Renal pelvis (tissue), 12 donors: ENCODE data around the gene HOXA6. TPM values are rescaled to one million over a fixed set of nuclear protein-coding genes. Genes with fewer than 3 reads are reported as not detected.

Experiments
- DNase-seq: peaks from one replicate; pipeline ENCODE4 v3.0.0-alpha.2; 2013
- long read RNA-seq, 16 experiments: transcript quantifications; one replicate each; lab custom pipeline, GENCODE V29; 2026
- polyA plus RNA-seq, 3 donors: library from polyadenylated mRNA; unstranded; fragments of 120-200 nt; gene quantifications; one replicate each; pipeline ENCODE4 v1.2.1, GENCODE V29; 2013; ENCODE audit not compliant: insufficient read length in 3 of 3

Gene HOXA6
- polyA plus RNA-seq, result 10 to 100 TPM; 33.3 to 45.1 (median 34.8) TPM
- long read RNA-seq, donor 1, partial matches to known transcripts, result 0 of 3 reads
- long read RNA-seq, donor 1, other reads (novel, unspliced or antisense), result 0 of 3 reads
- long read RNA-seq, donor 2, transcript HOXA6-201 (2 exons, 989 nt), result major isoform, 5 of 7 reads
- long read RNA-seq, donor 2, partial matches to known transcripts, result 0 of 7 reads
- long read RNA-seq, donor 2, other reads (novel, unspliced or antisense), result 0 of 7 reads
- long read RNA-seq, donor 3, partial matches to known transcripts, result 0 of 2 reads
- long read RNA-seq, donor 3, other reads (novel, unspliced or antisense), result 0 of 2 reads
- long read RNA-seq, donor 4, partial matches to known transcripts, result 0 of 3 reads
- long read RNA-seq, donor 4, other reads (novel, unspliced or antisense), result 0 of 3 reads
- long read RNA-seq, donor 5, result 0 reads
- long read RNA-seq, donor 6, partial matches to known transcripts, result 0 of 4 reads
- long read RNA-seq, donor 6, other reads (novel, unspliced or antisense), result 0 of 4 reads
- long read RNA-seq, donor 7, transcript HOXA6-201 (2 exons, 989 nt), result major isoform, 9 of 26 reads
- long read RNA-seq, donor 7, partial matches to known transcripts, result 9 of 26 reads
- long read RNA-seq, donor 7, other reads (novel, unspliced or antisense), result 7 of 26 reads
- long read RNA-seq, donor 8, partial matches to known transcripts, result 0 of 4 reads
- long read RNA-seq, donor 8, other reads (novel, unspliced or antisense), result 0 of 4 reads
- long read RNA-seq, donor 9, transcript HOXA6-201 (2 exons, 989 nt), result major isoform, 8 of 9 reads
- long read RNA-seq, donor 9, partial matches to known transcripts, result 0 of 9 reads
- long read RNA-seq, donor 9, other reads (novel, unspliced or antisense), result 0 of 9 reads
- long read RNA-seq, donor 10, partial matches to known transcripts, result 0 of 4 reads
- long read RNA-seq, donor 10, other reads (novel, unspliced or antisense), result 0 of 4 reads
- long read RNA-seq, donor 11, transcript HOXA6-201 (2 exons, 989 nt), result major isoform, 7 of 7 reads
- long read RNA-seq, donor 11, partial matches to known transcripts, result 0 of 7 reads
- long read RNA-seq, donor 11, other reads (novel, unspliced or antisense), result 0 of 7 reads
- long read RNA-seq, donor 12, transcript HOXA6-201 (2 exons, 989 nt), result major isoform, 8 of 10 reads
- long read RNA-seq, donor 12, partial matches to known transcripts, result 0 of 10 reads
- long read RNA-seq, donor 12, other reads (novel, unspliced or antisense), result 0 of 10 reads
- long read RNA-seq, donor 13, transcript HOXA6-201 (2 exons, 989 nt), result major isoform, 8 of 8 reads
- long read RNA-seq, donor 13, partial matches to known transcripts, result 0 of 8 reads
- long read RNA-seq, donor 13, other reads (novel, unspliced or antisense), result 0 of 8 reads
- long read RNA-seq, donor 14, transcript HOXA6-201 (2 exons, 989 nt), result major isoform, 11 of 22 reads
- long read RNA-seq, donor 14, partial matches to known transcripts, result 10 of 22 reads
- long read RNA-seq, donor 14, other reads (novel, unspliced or antisense), result 0 of 22 reads
- long read RNA-seq, donor 15, partial matches to known transcripts, result 0 of 2 reads
- long read RNA-seq, donor 15, other reads (novel, unspliced or antisense), result 0 of 2 reads
- long read RNA-seq, donor 16, partial matches to known transcripts, result 14 of 17 reads
- long read RNA-seq, donor 16, other reads (novel, unspliced or antisense), result 0 of 17 reads

DNA sequence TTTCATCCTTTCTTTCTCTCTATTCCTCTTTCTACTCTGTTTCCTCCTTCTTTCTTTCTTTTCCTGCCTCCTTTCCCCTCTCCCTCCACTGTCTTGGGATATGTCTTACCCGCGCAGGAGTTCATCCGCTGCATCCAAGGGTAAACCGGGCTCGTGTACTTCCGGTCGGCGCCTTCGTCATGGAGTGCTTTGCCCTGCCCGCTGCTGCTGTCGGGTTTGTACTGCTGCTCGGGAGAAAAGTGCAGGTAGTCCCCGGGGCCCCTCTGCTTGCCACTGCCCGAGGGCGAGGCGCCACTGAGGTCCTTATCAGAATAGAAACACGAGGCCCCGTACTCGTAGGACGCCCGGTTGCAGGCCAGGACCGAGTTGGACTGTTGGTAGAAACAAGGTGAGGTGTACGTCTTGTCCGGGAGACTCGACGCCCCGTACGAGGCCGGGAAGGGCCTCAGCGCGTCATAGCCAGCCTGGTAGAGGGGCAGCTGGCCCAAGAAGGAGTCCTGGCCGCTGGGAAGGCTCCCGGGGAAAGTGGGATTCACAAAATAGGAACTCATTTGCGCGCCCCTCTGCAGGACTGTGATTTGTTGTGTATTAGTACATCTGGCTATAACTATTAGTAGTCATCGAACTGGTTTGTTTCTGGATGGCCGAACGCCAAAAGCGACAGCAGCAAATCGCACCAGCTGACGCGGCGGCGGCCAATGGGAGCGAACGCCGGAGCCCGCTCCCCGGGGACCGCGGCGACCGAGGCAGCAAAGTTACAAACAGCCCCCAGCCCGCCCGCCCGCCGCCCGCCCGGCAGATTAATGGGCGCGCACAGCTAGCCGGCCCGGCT, at the start of gene HOXA6:
Gene HOXA6, minus strand, starts transcription at position 576 of the 832 bp plus-strand sequence. Its CDS starts 25 bp downstream, at position 551.
- no peak for DNase-seq

DNA sequence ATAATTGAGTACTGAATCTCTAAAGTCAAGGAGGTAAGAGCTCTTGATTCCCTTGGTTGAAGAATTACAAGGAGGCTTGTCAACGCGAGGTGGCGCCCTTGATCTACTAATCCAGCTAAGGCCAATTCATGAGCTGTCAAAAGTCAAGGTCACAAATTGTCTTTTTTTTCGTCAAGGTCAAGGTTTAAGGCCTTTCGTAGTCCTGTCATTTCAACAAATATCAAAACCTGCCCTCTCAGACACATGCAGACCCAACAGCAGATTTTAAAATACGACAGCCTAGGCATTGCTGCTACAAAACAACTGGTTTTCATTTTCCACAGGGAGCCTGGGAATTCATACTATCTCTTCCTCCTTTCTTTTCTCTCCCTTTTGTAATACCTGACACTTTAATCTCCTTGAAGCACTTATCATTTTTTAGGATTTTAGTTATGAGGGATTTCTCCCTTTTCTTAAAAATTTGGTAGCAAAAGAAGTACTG, 48.8 kb upstream of the HOXA6 start:
- peak; percentile 82 for DNase-seq

DNA sequence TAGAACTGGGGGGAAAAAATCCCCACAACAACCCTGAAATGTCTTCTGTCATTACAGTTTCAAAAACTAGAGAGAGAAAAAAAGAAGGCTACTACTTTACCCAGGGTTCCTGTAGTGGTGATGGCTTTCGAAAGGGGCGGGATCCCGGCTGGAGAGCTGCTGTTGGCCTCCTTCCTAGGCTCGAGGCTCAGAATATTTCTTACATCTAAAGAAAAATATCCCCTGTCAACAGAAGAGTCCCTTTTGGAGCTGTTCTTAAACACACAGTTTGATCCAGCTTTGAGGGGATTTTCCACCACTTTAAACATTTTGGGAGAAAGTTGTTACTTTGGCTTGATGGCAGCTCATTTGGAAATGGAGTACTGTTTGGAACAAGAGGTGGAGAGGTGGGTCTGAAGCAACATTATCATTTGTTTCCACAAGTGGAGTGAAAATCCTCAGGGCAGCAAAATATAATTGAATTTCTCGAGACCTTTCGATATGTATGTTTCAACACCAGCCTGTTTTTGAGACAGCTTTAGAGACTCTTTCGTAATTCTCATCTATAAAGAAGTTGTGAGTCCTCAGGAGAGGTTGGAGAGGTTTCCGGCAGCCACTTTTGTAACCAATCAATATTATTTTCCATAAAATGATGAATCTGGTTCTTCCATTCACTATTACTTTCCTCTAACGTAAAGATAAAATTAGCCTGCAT, 47.3 kb upstream of the HOXA6 start:
- DNase-seq, result no peak

DNA sequence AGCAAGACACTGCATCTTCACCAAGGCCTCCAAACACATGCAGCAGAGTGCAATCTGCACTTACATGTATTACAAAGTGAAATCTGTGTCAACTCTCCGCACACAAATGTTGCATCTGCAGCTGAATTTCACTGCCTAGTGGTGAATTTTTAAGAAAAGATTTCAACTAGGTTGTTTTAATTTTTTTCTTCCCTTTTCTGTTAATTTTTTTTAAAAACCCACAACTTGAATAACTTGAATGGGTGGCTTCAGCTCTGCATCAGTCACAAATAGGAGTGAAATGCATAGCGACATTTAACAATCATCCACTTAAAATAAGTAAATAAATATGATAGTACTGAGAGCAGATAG, 46.4 kb upstream of the HOXA6 start:
- DNase-seq, result no peak

DNA sequence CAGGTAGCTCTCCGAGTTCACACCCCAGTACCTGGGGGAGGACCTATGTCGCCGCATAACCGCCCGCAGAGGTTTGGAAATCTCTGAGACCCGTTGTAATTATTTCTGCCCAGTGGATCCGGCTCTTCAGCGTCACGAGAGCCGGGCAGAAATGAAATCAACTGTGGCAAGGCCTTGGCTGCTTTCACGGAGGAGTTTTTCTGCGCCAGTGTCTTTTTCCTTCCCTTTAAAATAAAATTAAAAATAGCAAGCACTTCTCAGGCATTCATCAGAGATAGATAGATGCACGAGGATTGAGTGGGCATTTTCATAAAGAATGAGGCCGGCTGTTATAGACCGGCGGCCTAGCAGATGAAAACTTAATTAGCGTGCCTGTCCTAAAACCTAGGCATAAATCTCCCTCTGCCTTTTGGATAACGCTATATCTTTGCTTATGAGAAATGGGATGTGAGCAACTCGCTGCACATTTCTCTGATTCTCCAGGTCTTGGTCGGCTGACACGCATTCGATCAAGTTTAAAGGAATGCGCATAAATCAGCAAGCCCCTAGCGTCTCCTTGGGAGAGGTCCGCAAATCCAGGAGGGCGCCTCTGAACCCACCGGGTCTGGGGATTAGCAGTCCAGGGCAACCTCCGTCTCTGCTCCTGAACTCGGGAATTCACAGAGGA, 45.9 kb upstream of the HOXA6 start:
- no peak for DNase-seq

DNA sequence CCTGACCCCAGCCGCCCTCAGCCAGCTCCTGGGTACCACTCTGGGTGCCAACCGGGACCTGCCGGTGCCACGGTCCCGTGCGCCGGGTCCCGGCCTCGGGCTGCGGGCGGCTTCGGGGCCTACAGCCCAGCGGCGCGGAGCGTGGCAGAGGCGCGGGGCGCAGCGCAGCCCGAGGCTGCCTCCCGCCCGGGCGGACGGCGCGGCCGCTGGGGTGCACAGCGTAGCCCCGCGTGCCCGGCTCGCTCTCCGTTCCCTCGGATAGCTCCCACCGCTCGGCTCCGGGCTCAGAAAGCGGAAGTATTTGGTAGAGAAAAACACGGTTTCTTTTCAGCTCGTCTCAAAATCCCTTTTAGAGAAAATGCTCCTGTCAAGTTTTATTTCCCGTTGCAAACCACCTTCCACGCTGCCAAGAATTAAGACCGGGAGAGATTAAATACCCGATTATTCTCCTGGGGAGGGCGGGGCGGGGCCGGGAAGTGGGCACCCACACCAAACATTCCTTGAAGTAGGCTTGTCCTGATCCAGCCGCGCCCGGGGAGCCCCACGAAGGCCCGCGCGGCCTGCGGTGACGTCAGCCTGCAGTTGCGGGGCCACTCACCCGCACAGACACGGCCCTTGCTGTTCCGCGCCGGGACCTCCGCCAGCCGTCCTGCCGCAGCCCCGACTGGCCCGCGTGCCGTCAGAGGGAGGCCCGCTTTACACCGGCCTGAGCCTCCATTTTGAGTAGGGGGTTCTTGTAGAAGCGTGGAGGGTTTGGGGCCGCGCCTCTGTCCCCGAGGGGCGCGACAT, 45.2 kb upstream of the HOXA6 start:
- no peak for DNase-seq

DNA sequence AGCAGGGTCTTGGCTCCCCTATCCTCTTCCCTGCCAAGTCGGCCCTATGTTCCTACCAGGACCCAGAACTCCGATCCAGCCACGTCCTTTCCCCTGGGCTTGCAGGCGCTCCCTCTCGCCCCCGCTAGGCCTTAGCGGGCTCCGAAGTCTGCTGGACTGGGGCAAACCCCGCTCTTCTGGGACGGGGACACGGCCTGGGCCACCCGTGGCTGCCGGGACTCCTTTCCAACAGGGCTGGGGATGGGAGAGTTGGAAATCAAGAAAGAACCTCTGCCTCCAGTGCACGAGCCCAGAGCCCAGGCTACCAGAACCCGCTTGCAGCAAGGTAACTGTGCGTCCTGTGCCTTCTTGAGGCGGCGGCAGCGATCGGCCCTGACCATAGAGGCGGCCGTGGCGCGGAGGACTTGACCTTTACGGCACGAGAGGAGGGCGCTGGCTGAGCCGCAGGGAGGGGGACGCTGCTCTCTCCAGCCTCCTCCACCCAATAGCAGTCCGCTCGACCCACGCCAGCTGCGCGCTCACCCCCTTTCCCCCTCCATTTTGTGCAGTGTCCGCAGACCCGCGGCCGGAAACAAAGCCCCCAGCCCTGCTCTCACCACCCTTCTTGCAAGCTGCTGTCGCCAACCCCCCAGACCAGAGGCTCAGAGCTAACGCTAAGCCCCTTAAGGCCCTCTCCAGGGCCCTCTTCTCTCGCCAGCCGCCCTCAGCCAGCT, 44.4 kb upstream of the HOXA6 start:
- no peak for DNase-seq

DNA sequence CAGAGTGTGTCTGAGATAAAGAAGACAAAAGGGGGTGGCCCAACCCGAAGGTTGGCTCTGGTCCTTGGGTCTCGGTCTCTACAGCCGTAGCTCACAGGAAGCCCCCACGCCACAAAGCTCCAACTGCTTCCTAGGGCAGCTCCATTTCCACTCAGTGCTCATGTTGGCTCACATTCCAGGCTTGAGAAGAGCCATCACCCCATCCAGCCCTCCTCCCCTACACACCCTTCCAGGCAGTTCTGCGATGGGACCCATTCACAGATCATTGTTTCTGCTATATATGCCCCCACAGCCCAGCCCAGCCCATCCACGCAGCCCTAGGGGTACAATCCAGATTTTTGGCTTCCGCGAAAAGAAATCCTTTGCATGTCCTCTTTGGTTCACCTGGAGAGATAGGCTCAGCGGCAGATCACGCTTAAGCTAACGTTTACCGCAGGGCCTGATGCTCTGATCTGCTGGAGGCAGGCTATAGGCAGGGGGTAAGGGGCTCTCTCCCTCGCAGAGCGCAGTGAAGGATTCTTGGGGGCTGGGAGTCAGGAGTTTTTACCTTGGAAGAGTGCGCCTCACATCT, 43.7 kb upstream of the HOXA6 start:
- DNase-seq, result no peak

DNA sequence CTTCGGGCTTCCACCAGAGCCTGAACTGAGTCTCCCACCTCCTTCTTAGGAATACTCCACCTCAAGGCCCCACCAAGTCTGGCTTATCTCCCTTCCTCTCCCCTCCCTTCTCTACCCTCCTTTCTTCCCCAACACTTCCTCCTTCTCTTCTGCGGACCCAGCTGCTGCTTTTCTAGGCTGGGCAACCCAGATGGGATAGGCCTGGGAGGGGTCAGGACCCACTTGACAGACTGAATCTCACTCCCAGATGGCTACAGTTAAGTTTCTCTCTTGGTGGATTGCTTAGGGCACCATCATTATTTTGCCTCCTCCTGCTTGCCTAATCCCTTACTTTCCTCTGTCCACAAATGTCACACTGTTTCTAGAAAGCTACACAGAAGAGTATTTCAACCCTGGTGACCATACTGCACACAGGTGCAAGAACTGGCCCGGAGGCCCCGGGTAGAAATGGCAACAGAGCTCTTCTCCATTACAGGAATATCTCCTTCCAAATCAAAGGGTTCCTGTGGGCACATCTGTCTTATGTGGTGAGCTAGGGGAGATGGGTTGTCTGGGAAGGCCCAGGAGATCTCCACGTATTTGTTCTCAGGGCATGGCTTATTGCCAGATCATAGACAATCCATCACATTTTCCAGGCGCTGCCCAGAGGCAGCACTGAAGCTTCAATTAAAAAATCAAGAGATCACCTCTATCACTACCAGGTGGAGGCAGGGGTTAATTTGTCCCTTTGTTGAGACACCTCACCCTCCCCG, 42.6 kb upstream of the HOXA6 start:
- DNase-seq, result no peak

DNA sequence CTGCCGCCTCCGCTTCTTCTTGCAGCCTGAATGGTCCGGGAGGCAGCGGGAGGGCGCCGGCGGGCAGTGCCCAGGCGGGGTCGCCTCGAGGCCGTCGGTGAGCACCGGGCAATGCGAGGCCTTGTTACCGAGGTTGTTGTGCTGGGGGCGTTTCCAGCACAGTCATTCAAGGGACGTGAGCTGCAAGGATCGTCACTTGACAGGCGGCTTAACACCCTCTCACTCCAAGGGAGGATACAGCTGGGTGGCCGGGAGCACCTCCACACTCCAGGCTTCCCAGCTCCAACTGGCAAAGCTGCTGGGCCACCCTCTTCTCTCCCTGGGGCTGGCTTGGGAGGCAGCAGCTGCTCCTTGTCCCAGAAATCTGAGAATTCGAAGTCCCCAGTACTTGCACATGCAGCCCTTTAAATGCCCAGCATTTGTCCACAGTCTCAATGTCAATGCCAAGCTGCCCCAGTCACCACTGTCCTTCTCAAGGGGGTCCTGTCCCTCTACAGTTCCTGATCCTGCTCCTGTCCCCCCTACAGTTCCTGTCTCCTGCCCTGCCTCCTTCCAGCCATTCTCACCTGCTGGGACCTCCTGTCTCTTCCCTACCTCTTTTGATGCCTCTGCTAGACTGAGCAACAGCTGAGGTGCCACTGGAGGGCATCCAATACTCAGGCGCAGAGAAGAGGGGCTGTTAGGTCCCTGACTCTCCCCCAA, 41.9 kb upstream of the HOXA6 start:
- peak; percentile 86 for DNase-seq

DNA sequence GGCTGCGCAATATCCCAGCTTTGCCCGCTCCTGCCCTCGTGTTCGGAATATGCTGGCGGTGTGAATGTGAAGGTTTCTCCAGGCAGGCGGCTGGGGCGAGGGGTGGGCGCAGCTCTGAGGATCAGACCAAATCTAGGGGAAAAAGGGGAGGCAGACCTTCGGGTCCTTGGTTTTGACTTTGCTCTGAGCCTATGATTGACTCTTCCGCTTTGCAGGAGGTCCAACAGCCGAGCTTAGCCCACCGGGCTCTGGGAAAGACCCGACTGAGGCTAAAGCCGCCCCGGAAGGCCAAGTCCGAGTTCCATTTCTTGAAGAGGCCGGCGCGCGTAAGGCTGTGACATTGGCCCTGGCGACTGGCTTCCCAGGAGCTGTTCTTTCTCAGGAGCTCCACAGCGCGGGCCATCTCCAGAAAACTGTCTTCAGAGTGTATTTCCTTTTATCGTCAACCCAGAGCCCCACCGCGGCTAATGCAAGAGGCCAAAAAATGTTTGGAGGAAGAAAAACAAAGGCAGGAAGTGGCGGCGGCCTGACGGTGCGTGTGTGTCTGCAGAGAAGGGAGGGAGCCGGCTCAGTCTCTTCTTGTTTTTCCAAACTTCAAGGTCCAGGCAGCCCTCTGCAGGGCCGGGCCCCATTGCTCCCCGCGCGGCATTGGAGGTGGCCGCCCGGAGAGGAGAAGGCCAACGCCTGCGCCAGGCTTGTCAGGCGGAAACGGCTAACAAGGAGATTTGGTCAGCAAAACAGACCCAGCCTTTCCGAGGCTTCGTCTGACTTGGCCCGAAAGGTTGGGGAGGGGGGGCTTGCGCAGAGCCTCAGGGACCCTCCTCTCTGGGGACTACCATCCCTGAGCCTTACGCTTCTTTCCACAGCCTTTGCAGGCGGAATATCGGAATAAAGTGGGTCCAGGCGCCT, 41.1 kb upstream of the HOXA6 start:
- DNase-seq, result no peak

DNA sequence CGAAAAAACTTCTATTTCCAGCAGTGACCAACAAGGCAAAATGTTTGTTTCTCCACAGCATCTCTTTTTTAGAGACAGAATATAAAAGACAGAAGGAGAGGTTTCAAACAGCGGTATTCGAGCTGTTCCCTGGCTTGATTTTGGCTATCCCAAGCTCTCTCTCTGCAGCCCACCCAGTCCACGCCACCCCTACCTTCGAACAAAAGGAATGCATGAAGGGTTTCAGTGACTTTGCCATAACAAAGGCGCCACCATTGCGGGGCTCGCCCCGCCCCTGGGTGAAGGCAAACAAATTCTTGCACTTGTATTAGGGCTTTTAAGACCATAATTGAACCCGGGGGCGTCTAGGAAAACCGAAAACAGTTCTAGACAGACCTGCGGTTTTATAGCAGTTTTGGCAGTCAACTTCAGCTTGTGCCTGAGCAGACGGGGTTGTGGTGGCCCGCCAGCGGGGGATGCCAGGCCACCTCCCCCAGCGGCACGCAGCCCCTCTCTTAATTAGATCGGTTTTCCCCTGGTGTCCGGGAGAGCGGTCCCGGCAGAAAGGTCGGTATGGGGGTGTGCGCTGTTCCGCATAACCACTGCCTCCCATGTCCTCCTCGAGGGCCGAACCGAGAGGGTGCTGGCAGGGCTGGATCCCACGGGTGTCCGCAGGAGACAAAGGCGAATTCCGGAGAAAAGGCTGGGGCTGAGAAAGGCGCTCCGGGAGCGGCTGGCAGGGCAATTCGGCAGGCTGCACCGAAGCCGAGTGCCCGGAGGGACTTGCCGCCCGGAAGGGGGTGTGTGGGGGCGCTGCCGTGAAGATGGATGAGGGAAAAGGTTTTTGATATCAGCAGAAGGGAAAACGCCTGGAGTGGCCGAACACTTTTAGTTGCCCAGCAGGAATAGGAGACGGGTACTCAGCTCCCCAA, 40.2 kb upstream of the HOXA6 start:
- DNase-seq, result no peak
